HepG2 (cell line): Measurements from ENCODE around the gene ZDHHC14. TPM values are rescaled to one million over a fixed set of nuclear protein-coding genes. Genes with fewer than 3 reads are reported as not detected.

Experiments used
- AGO2 ChIP-seq: fragments of 200-400 bp; formaldehyde crosslinking; optimal IDR thresholded peaks from 2 replicates; pipeline ENCODE3; 2017; ENCODE audit warnings: mild to moderate bottlenecking, low read depth, low read length, moderate library complexity
- ASH2L ChIP-seq: fragments of 300-600, 200-600 bp; sonication (generic); IDR thresholded peaks from 2 replicates; pipeline ENCODE4 v1.7.0; 2017; ENCODE audit warnings: low read depth, mild to moderate bottlenecking, moderate library complexity, mixed read lengths, low read length; ENCODE audit not compliant: insufficient read length
- DNMT3B ChIP-seq: conservative IDR thresholded peaks from 2 replicates; pipeline ENCODE4 v1.6.1; 2016; ENCODE audit warnings: missing biosample characterization, control low read depth
- FOSL2 ChIP-seq: sonication (generic); formaldehyde crosslinking; IDR thresholded peaks from 2 replicates; pipeline ENCODE4 v1.4.0; 2020; ENCODE audit warnings: missing genetic modification reagents
- MAFG ChIP-seq: sonication (generic); formaldehyde crosslinking; IDR thresholded peaks from 2 replicates; pipeline ENCODE4 v1.5.1; 2020; ENCODE audit warnings: mild to moderate bottlenecking, missing genetic modification reagents
- MXI1 ChIP-seq: IDR thresholded peaks from 3 replicates; pipeline ENCODE4 v1.6.1; 2012; ENCODE audit warnings: low read depth, low read length, inconsistent platforms, borderline replicate concordance
- NAIF1 ChIP-seq: sonication (generic); formaldehyde crosslinking; IDR thresholded peaks from 2 replicates; pipeline ENCODE4 v1.5.0; 2020; ENCODE audit warnings: mild to moderate bottlenecking, missing genetic modification reagents, borderline replicate concordance
- NFRKB ChIP-seq: fragments of 450-650 bp; IDR thresholded peaks from 2 replicates; pipeline ENCODE4 v1.6.1; 2017
- RNF2 ChIP-seq: fragments of 450-650 bp; conservative IDR thresholded peaks from 2 replicates; pipeline ENCODE4 v1.6.1; 2016; ENCODE audit warnings: low read depth
- SP4 ChIP-seq: sonication (generic); formaldehyde crosslinking; IDR thresholded peaks from 2 replicates; pipeline ENCODE4 v1.8.1; 2023; ENCODE audit warnings: mild to moderate bottlenecking, missing genetic modification reagents
- ZNF296 ChIP-seq: sonication (generic); formaldehyde crosslinking; conservative IDR thresholded peaks from 2 replicates; pipeline ENCODE4 v1.5.0; 2020; ENCODE audit warnings: mild to moderate bottlenecking, missing genetic modification reagents
- ZNF331 ChIP-seq: sonication (generic); formaldehyde crosslinking; IDR thresholded peaks from 2 replicates; pipeline ENCODE4 v1.4.0; 2020; ENCODE audit warnings: missing genetic modification reagents
- ZNF367 ChIP-seq: sonication (generic); formaldehyde crosslinking; IDR thresholded peaks from 2 replicates; pipeline ENCODE4 v1.4.0; 2020; ENCODE audit warnings: missing genetic modification reagents, borderline replicate concordance
- ZNF549 ChIP-seq: sonication (generic); formaldehyde crosslinking; IDR thresholded peaks from 2 replicates; pipeline ENCODE4 v1.5.0; 2020; ENCODE audit warnings: missing genetic modification reagents
- ZNF616 ChIP-seq: sonication (generic); formaldehyde crosslinking; IDR thresholded peaks from 2 replicates; pipeline ENCODE4 v1.5.0; 2020; ENCODE audit warnings: low read depth, mild to moderate bottlenecking, missing genetic modification reagents
- ZNF670 ChIP-seq: sonication (generic); formaldehyde crosslinking; IDR thresholded peaks from 2 replicates; pipeline ENCODE4 v1.8.0; 2022; ENCODE audit warnings: mild to moderate bottlenecking, missing genetic modification reagents, borderline replicate concordance
- polyA plus RNA-seq, 8 experiments: library from polyadenylated mRNA; depleted of rRNA in 3 of 8; stranded (reverse) in 7 of 8; unstranded in 1 of 8; fragments of >200 nt; fragmentation: Illumina TruSeq in 4 of 8; extraction: Trizol in 4 of 8; gene quantifications; 2 replicates each; pipeline versions ENCODE4 v1.2.1 to v1.2.3, GENCODE V29; 2011 to 2016; ENCODE audit warnings: low read depth in 4 of 8, missing spikeins in 1 of 8, mixed read lengths in 1 of 8; ENCODE audit not compliant: insufficient read depth in 1 of 8
- total RNA-seq, 5 experiments: library from RNA; depleted of rRNA; stranded (reverse); fragments of >200 nt; fragmentation: Illumina TruSeq; extraction: Trizol; gene quantifications; 2 replicates each; pipeline ENCODE4 v1.2.3, GENCODE V29; 2016; ENCODE audit warnings: low read depth in 1 of 5
- TF ChIP-seq, protein P1 (sequence below): IDR thresholded peaks from 2 replicates; pipeline ENCODE4 v1.6.1; 2018; ENCODE audit warnings: missing genetic modification reagents, mild to moderate bottlenecking, missing compliant biosample characterization
- TF ChIP-seq, protein P2 (sequence below): sonication (generic); formaldehyde crosslinking; IDR thresholded peaks from 2 replicates; pipeline ENCODE4 v1.5.1; 2020; ENCODE audit warnings: mild to moderate bottlenecking, missing genetic modification reagents, borderline replicate concordance
- TF ChIP-seq, protein P3 (sequence below): sonication (generic); formaldehyde crosslinking; IDR thresholded peaks from 2 replicates; pipeline ENCODE4 v1.4.0; 2020; ENCODE audit warnings: missing genetic modification reagents
- TF ChIP-seq, protein P4 (sequence below): sonication (generic); formaldehyde crosslinking; IDR thresholded peaks from 2 replicates; pipeline ENCODE4 v1.8.1; 2023; ENCODE audit warnings: mild to moderate bottlenecking, moderate library complexity, missing genetic modification reagents

ZDHHC14 gene
- total and polyA plus RNA-seq, 2 of the 13 experiments (the other 11 are each of a cell fraction or from before 2014, with no cell fraction given), result 3.7 to 9.5 TPM

DNA sequence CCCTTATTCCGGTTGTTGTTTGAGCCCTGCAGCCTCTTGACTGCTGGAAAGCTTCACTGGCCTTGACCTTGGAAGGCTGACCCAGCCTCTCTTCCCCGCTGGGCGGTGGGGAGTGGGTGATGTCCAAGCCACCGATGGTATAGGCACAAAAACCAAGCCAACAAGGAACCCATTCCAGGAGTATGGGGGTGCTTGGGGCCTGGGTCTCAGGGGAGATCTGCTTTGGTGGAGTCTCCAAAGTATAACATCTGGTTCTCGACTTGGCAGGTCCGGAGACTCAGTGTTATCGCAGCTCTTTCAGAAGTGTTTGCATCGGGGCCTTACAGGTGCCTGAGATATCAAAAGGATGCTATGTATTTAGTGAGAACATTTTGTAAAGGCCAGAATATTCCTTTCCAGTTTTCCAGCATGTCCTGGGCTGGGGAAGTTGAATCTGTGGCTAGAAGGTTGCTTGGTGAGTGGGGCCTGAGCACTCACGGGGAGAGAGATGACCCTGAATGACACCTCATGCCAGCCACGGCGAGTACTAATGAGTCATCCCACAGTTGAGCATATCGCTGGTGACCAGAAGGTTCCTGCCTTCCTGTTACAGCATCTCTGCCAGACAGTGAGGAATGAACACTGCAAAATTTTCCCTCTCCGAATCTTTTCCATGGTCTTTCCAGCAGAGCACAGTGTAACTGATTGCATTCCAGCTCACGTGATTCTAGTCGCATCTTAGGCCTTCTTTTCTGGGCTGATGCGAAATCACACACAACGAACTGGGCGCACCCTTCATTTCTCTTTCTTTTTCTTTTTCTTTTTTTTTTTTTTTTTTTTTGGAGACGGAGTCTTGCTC, 133.9 kb downstream of the ZDHHC14 start (continued):
- peak; percentile 21 for TF ChIP-seq ASH2L
- no peak for TF ChIP-seq SP4 (CRISPR knock-in tag)
- TF ChIP-seq, protein P1, sequence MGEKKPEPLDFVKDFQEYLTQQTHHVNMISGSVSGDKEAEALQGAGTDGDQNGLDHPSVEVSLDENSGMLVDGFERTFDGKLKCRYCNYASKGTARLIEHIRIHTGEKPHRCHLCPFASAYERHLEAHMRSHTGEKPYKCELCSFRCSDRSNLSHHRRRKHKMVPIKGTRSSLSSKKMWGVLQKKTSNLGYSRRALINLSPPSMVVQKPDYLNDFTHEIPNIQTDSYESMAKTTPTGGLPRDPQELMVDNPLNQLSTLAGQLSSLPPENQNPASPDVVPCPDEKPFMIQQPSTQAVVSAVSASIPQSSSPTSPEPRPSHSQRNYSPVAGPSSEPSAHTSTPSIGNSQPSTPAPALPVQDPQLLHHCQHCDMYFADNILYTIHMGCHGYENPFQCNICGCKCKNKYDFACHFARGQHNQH, result no peak
- no peak for TF ChIP-seq MAFG
- no peak for TF ChIP-seq NAIF1 (CRISPR knock-in tag)
- no peak for TF ChIP-seq ZNF616 (CRISPR knock-in tag)
- 0 out of 2 replicates have a peak, but pooled peaks have one; percentile 63 for TF ChIP-seq DNMT3B (CRISPR knock-in tag)
- no peak for TF ChIP-seq ZNF296 (CRISPR knock-in tag)
- TF ChIP-seq RNF2, result no peak
- TF ChIP-seq, protein P2, sequence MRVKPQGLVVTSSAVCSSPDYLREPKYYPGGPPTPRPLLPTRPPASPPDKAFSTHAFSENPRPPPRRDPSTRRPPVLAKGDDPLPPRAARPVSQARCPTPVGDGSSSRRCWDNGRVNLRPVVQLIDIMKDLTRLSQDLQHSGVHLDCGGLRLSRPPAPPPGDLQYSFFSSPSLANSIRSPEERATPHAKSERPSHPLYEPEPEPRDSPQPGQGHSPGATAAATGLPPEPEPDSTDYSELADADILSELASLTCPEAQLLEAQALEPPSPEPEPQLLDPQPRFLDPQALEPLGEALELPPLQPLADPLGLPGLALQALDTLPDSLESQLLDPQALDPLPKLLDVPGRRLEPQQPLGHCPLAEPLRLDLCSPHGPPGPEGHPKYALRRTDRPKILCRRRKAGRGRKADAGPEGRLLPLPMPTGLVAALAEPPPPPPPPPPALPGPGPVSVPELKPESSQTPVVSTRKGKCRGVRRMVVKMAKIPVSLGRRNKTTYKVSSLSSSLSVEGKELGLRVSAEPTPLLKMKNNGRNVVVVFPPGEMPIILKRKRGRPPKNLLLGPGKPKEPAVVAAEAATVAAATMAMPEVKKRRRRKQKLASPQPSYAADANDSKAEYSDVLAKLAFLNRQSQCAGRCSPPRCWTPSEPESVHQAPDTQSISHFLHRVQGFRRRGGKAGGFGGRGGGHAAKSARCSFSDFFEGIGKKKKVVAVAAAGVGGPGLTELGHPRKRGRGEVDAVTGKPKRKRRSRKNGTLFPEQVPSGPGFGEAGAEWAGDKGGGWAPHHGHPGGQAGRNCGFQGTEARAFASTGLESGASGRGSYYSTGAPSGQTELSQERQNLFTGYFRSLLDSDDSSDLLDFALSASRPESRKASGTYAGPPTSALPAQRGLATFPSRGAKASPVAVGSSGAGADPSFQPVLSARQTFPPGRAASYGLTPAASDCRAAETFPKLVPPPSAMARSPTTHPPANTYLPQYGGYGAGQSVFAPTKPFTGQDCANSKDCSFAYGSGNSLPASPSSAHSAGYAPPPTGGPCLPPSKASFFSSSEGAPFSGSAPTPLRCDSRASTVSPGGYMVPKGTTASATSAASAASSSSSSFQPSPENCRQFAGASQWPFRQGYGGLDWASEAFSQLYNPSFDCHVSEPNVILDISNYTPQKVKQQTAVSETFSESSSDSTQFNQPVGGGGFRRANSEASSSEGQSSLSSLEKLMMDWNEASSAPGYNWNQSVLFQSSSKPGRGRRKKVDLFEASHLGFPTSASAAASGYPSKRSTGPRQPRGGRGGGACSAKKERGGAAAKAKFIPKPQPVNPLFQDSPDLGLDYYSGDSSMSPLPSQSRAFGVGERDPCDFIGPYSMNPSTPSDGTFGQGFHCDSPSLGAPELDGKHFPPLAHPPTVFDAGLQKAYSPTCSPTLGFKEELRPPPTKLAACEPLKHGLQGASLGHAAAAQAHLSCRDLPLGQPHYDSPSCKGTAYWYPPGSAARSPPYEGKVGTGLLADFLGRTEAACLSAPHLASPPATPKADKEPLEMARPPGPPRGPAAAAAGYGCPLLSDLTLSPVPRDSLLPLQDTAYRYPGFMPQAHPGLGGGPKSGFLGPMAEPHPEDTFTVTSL (CRISPR knock-in tag), result no peak
- no peak for TF ChIP-seq NFRKB
- TF ChIP-seq AGO2, result no peak
- TF ChIP-seq ZNF331, result no peak
- peak; percentile 15; the same call in 1 of the 2 replicates for TF ChIP-seq ZNF670
- no peak for TF ChIP-seq ZNF367
- peak; percentile 98 for TF ChIP-seq FOSL2 (CRISPR knock-in tag)
- TF ChIP-seq, protein P3, sequence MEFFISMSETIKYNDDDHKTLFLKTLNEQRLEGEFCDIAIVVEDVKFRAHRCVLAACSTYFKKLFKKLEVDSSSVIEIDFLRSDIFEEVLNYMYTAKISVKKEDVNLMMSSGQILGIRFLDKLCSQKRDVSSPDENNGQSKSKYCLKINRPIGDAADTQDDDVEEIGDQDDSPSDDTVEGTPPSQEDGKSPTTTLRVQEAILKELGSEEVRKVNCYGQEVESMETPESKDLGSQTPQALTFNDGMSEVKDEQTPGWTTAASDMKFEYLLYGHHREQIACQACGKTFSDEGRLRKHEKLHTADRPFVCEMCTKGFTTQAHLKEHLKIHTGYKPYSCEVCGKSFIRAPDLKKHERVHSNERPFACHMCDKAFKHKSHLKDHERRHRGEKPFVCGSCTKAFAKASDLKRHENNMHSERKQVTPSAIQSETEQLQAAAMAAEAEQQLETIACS, result no peak
- no peak for TF ChIP-seq ZNF549 (CRISPR knock-in tag)
- TF ChIP-seq, protein P4, sequence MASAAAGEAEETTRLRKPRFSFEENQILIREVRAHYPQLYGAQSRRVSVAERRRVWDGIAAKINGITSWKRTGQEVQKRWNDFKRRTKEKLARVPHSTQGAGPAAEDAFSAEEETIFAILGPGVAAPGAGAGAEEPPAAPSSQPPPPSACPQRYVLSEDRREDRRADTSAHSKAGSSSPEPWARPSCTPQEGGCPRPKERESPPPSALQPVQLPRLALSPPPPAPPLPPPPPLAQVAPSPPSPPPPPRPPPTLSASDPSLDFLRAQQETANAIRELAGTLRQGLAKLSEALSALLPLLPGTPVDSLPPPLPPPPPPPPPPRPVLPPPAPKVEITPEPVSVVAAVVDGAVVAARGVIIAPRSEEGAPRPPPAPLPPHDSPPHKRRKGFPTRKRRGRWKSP, result peak; percentile 34; the same call in 1 of the 2 replicates
- TF ChIP-seq MXI1, result peak; percentile 41; the same call in 1 of the 3 replicates
